HepG2 (cell line): ENCODE data around the gene AP5Z1. TPM values are rescaled to one million over a fixed set of nuclear protein-coding genes. Genes with fewer than 3 reads are reported as not detected.

Experiments
- ATAC-seq: fragments of 200-7000 bp; cut with Tn5 transposase; 3 replicates; pipeline ENCODE4 v1.9.1; 2020; ENCODE audit warnings: mild to moderate bottlenecking, moderate library complexity
- BruUV-seq: library from RNA; stranded (reverse); fragments of 400-500 nt; replicated peaks from 2 replicates; lab custom pipeline; 2021; lab: Mats Ljungman, UMichigan
- CTCF ChIA-PET: fragments of 300-600 bp; formaldehyde crosslinking; extraction: SDS; loops from one replicate; lab custom pipeline; 2021; ENCODE audit warnings: low total read pairs, inconsistent platforms, low intra/inter-chr PET ratio; lab: Yijun Ruan, JAX
- POLR2A ChIA-PET: fragments of 350-600 bp; sonication (Branson Sonifier 250); formaldehyde crosslinking; loops from one replicate; lab custom pipeline; 2020; ENCODE audit warnings: antibody characterized with exemption, inconsistent platforms; lab: Yijun Ruan, JAX
- DNase-seq: peaks from one replicate; pipeline ENCODE4 v3.0.0-alpha.2; 2015; ENCODE audit warnings: low spot score
- FAIRE-seq: peaks from 3 replicates; lab custom pipeline; 2011; peaks lifted over from hg19 to GRCh38; lab: Jason Lieb, UNC
- H2AFZ ChIP-seq: one replicate; pipeline ENCODE4 v1.6.1; 2011; ENCODE audit warnings: low read length, inconsistent platforms
- H3K27ac ChIP-seq: fragments of 300-600 bp; 3 replicates; pipeline ENCODE4 v1.8.0; 2011; ENCODE audit warnings: mixed run types, mild to moderate bottlenecking, mixed read lengths, low read length, inconsistent platforms; ENCODE audit not compliant: insufficient read depth; ENCODE audit errors: extremely low read length
- H3K27me3 ChIP-seq, 2 experiments: fragments of 200-600 bp in 1 of 2; 2 replicates in 1 of 2; 3 replicates in 1 of 2; pipeline versions ENCODE4 v1.6.0 to v1.8.0; 2011; ENCODE audit warnings: low read length in 2 of 2, mild to moderate bottlenecking in 2 of 2, moderate library complexity in 2 of 2, inconsistent platforms in 1 of 2; ENCODE audit not compliant: insufficient read depth in 2 of 2, control insufficient read depth in 1 of 2
- H3K36me3 ChIP-seq, 2 experiments: fragments of 200-600 bp in 1 of 2; replicated peaks in 1 of 2; 2 replicates in 1 of 2; 3 replicates in 1 of 2; pipeline versions ENCODE4 v1.5.1 to v1.8.0; 2011; ENCODE audit warnings: low read length in 2 of 2, inconsistent platforms in 1 of 2; ENCODE audit not compliant: insufficient read depth in 2 of 2, control insufficient read depth in 1 of 2
- H3K4me1 ChIP-seq: 2 replicates; pipeline ENCODE4 v1.5.1; 2012; ENCODE audit warnings: low read length, inconsistent platforms; ENCODE audit not compliant: insufficient read depth
- H3K4me2 ChIP-seq: 2 replicates; pipeline ENCODE4 v1.6.0; 2011; ENCODE audit warnings: low read depth, low read length, inconsistent platforms
- H3K4me3 ChIP-seq, 3 experiments: fragments of 200-600 bp in 1 of 3; sonication (generic), shearing (Covaris generic) in 1 of 3; replicated peaks in 1 of 3; 2 replicates each; pipeline ENCODE4 v1.5.1; 2011 to 2016; ENCODE audit warnings: low read length in 3 of 3, inconsistent platforms in 2 of 3, low read depth in 2 of 3, mild to moderate bottlenecking in 2 of 3, control low read depth in 1 of 3, mixed read lengths in 1 of 3; ENCODE audit not compliant: insufficient read depth in 1 of 3
- H3K79me2 ChIP-seq: one replicate; pipeline ENCODE4 v1.6.1; 2011; ENCODE audit warnings: low read length, inconsistent platforms; ENCODE audit not compliant: insufficient read depth
- H3K9ac ChIP-seq: 2 replicates; pipeline ENCODE4 v1.6.0; 2011; ENCODE audit warnings: mild to moderate bottlenecking, low read depth, low read length, inconsistent platforms; ENCODE audit not compliant: insufficient read depth
- H3K9me3 ChIP-seq: 2 replicates; pipeline ENCODE4 v1.5.1; 2012; ENCODE audit warnings: mild to moderate bottlenecking, low read length
- H4K20me1 ChIP-seq: 2 replicates; pipeline ENCODE4 v1.6.0; 2011; ENCODE audit warnings: inconsistent platforms, mild to moderate bottlenecking, low read length, moderate library complexity; ENCODE audit not compliant: insufficient read depth
- CBX2 ChIP-seq, 2 experiments: fragments of 200-600 bp in 1 of 2; sonication (generic); formaldehyde crosslinking in 1 of 2; IDR thresholded peaks; 2 replicates each; pipeline versions ENCODE4 v1.7.0 to v1.8.1; 2018 to 2022; ENCODE audit warnings: low read depth in 2 of 2, low read length in 1 of 2, mild to moderate bottlenecking in 1 of 2, missing genetic modification reagents in 1 of 2
- DNMT3B ChIP-seq: conservative IDR thresholded peaks from 2 replicates; pipeline ENCODE4 v1.6.1; 2016; ENCODE audit warnings: missing biosample characterization, control low read depth
- FOSL1 ChIP-seq: sonication (generic); formaldehyde crosslinking; IDR thresholded peaks from 2 replicates; pipeline ENCODE4 v1.9.0; 2021; ENCODE audit warnings: missing genetic modification reagents, borderline replicate concordance
- GLI4 ChIP-seq: sonication (generic); formaldehyde crosslinking; IDR thresholded peaks from 2 replicates; pipeline ENCODE4 v1.5.1; 2020; ENCODE audit warnings: missing genetic modification reagents, mild to moderate bottlenecking, moderate library complexity, borderline replicate concordance
- NR3C1 ChIP-seq: sonication (generic); formaldehyde crosslinking; IDR thresholded peaks from 2 replicates; pipeline ENCODE4 v1.4.0; 2020; ENCODE audit warnings: missing genetic modification reagents
- TARDBP ChIP-seq: sonication (generic); formaldehyde crosslinking; IDR thresholded peaks from 2 replicates; pipeline ENCODE4 v1.8.0; 2022; ENCODE audit warnings: mild to moderate bottlenecking, missing genetic modification reagents
- ZKSCAN1 ChIP-seq: fragments of 150-350 bp; IDR thresholded peaks from 2 replicates; pipeline ENCODE4 v1.6.1; 2014; ENCODE audit warnings: low read length
- ZSCAN30 ChIP-seq: sonication (generic); formaldehyde crosslinking; IDR thresholded peaks from 2 replicates; pipeline ENCODE4 v1.5.0; 2020; ENCODE audit warnings: mild to moderate bottlenecking, missing genetic modification reagents
- WGBS: methylation state at CpG from one replicate; pipeline ENCODE4 v1.1.6; 2017; ENCODE audit warnings: low lambda C conversion rate; 5-methylcytosine and 5-hydroxymethylcytosine counted together
- in situ Hi-C: cut with HindIII; loops from 2 replicates; pipeline ENCODE4 v1.10.0; 2017; ENCODE audit warnings: low pct_unique_long_range_greater_than_20kb; ENCODE audit not compliant: extremely low pct_ligation_motif_present
- intact Hi-C: fragments of 100-400 bp; cut with micrococcal nuclease; formaldehyde crosslinking; loops from one replicate; pipeline ENCODE4 v1.10.0; 2022; ENCODE audit not compliant: unreplicated experiment
- polyA plus RNA-seq, 8 experiments: library from polyadenylated mRNA; depleted of rRNA in 3 of 8; stranded (reverse) in 7 of 8; unstranded in 1 of 8; fragments of >200 nt; fragmentation: Illumina TruSeq in 4 of 8; extraction: Trizol in 4 of 8; gene quantifications; 2 replicates each; pipeline versions ENCODE4 v1.2.1 to v1.2.3, GENCODE V29; 2011 to 2016; ENCODE audit warnings: low read depth in 4 of 8, missing spikeins in 1 of 8, mixed read lengths in 1 of 8; ENCODE audit not compliant: insufficient read depth in 1 of 8
- total RNA-seq, 5 experiments: library from RNA; depleted of rRNA; stranded (reverse); fragments of >200 nt; fragmentation: Illumina TruSeq; extraction: Trizol; gene quantifications; 2 replicates each; pipeline ENCODE4 v1.2.3, GENCODE V29; 2016; ENCODE audit warnings: low read depth in 1 of 5
- TF ChIP-seq, protein P1 (sequence below): sonication (generic); formaldehyde crosslinking; IDR thresholded peaks from 2 replicates; pipeline ENCODE4 v1.5.0; 2020; ENCODE audit warnings: missing genetic modification reagents, mild to moderate bottlenecking, borderline replicate concordance
- TF ChIP-seq, protein P2 (sequence below): sonication (generic); formaldehyde crosslinking; IDR thresholded peaks from 2 replicates; pipeline ENCODE4 v1.4.0; 2020; ENCODE audit warnings: missing genetic modification reagents

Gene AP5Z1
- total and polyA plus RNA-seq, 2 of the 13 experiments (the other 11 are each of a cell fraction or from before 2014, with no cell fraction given) = 9.3 to 15.1 TPM

DNA sequence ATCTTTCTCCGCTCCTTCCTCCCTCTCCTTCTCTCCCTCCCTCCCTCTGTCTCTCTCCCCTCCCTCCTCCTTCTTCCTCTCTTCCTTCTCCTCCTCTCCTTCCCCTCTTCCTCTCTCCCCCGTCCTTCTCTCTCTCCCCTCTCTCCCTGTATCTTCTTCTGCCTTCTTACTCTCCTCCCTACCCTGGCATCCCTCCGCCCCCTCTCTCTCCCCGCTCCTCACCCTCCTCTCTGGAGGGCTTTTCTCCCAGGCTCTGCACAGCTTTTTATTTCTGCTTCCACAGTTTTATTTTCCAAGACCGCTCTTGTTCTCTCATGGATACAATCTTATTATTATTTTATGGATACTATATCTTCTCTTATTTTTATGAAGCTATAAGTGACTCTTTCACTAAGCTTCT, 32.6 kb downstream of the AP5Z1 start (continued):
- TF ChIP-seq, protein P1, sequence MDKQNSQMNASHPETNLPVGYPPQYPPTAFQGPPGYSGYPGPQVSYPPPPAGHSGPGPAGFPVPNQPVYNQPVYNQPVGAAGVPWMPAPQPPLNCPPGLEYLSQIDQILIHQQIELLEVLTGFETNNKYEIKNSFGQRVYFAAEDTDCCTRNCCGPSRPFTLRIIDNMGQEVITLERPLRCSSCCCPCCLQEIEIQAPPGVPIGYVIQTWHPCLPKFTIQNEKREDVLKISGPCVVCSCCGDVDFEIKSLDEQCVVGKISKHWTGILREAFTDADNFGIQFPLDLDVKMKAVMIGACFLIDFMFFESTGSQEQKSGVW (CRISPR knock-in tag) = no peak
- TF ChIP-seq NR3C1 (CRISPR knock-in tag) = no peak
- TF ChIP-seq DNMT3B = no peak
- TF ChIP-seq FOSL1 = no peak
- no peak for TF ChIP-seq GLI4 (CRISPR knock-in tag)

DNA sequence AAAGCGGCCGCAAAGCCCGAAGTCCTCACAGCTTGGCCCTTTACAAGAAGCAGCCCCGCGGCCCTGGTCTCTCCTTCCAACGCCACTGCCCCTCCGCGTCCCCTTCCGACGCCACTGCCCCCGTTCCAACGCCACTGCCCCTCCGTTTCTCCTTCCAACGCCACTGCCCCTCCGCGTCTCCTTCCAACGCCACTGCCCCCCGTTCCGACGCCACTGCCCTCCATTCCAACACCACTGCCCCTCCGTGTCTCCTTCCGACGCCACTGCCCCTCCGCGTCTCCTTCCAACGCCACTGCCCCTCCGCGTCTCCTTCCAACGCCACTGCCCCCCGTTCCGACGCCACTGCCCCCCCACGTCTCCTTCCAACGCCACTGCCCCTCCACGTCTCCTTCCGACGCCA, 33.1 kb downstream of the AP5Z1 start:
- CTCF ChIA-PET = no interaction called here
- Histone ChIP-seq H3K36me3 (no peaks in the 10 kb centered on the region), H3K9ac (no peak overlapping the region), H4K20me1 (no peaks in the 10 kb centered on the region), H3K9me3 (no peaks in the 10 kb centered on the region)
- ATAC-seq = no peak
- no TSS peak for BruUV-seq
- WGBS = 74% methylated on average over 37 of the region's 37 CpGs
- TF ChIP-seq, protein P2, sequence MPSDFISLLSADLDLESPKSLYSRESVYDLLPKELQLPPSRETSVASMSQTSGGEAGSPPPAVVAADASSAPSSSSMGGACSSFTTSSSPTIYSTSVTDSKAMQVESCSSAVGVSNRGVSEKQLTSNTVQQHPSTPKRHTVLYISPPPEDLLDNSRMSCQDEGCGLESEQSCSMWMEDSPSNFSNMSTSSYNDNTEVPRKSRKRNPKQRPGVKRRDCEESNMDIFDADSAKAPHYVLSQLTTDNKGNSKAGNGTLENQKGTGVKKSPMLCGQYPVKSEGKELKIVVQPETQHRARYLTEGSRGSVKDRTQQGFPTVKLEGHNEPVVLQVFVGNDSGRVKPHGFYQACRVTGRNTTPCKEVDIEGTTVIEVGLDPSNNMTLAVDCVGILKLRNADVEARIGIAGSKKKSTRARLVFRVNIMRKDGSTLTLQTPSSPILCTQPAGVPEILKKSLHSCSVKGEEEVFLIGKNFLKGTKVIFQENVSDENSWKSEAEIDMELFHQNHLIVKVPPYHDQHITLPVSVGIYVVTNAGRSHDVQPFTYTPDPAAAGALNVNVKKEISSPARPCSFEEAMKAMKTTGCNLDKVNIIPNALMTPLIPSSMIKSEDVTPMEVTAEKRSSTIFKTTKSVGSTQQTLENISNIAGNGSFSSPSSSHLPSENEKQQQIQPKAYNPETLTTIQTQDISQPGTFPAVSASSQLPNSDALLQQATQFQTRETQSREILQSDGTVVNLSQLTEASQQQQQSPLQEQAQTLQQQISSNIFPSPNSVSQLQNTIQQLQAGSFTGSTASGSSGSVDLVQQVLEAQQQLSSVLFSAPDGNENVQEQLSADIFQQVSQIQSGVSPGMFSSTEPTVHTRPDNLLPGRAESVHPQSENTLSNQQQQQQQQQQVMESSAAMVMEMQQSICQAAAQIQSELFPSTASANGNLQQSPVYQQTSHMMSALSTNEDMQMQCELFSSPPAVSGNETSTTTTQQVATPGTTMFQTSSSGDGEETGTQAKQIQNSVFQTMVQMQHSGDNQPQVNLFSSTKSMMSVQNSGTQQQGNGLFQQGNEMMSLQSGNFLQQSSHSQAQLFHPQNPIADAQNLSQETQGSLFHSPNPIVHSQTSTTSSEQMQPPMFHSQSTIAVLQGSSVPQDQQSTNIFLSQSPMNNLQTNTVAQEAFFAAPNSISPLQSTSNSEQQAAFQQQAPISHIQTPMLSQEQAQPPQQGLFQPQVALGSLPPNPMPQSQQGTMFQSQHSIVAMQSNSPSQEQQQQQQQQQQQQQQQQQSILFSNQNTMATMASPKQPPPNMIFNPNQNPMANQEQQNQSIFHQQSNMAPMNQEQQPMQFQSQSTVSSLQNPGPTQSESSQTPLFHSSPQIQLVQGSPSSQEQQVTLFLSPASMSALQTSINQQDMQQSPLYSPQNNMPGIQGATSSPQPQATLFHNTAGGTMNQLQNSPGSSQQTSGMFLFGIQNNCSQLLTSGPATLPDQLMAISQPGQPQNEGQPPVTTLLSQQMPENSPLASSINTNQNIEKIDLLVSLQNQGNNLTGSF (CRISPR knock-in tag) = no peak
- TF ChIP-seq ZSCAN30 (CRISPR knock-in tag) (no peak), CBX2 (IDR thresholded peaks at IDR 0.05; ENCODE audit: low read depth, low read length) (no peak), CBX2 (CRISPR knock-in tag; IDR thresholded peaks at IDR 0.05; ENCODE audit: low read depth) (no peak), TARDBP (CRISPR knock-in tag) (no peak), ZKSCAN1 (no peak)
- TF ChIP-seq, all 625 proteins: peak for 0
- Histone ChIP-seq H3K4me1 (peaks cover 6% of the 10 kb centered on the region; the same call in 1 of the 2 replicates), H2AFZ (no peak overlapping the region), H3K4me2 (no peak overlapping the region), H3K4me3 (no peak overlapping the region), H3K27ac (no peak overlapping the region), H3K27me3 (peaks cover 9 to 41% of the 10 kb centered on the region in 2 experiments; a peak in 3 of 5 replicates), H3K79me2 (no peaks in the 10 kb centered on the region)
- POLR2A ChIA-PET = no interaction called here
- intact Hi-C loops (no loop called here), in situ Hi-C loops (no loop called here)
- DNase-seq (no peak), FAIRE-seq (no peak)
